Activated naive CD4-positive, alpha-beta T cell treated with anti-CD3 and anti-CD28 coated beads for 36 hours (primary cell): ENCODE data around the gene HPGDS. TPM values are rescaled to one million over a fixed set of nuclear protein-coding genes. Genes with fewer than 3 reads are reported as not detected.
"Not testable (repeated sequence)": the region's sequence is repeated elsewhere in the genome, so short reads cannot be mapped to it uniquely, and the experiment has no call there.

Source experiments
- CTCF ChIA-PET: fragments of 350-600 bp; sonication (Branson Sonifier 250); formaldehyde crosslinking; loops from one replicate; lab custom pipeline; 2021; ENCODE audit warnings: antibody characterized with exemption; lab: Charles Lee
- DNase-seq: peaks from one replicate; pipeline ENCODE4 v3.0.0-alpha.2; 2020
- H3K27ac Mint-ChIP-seq: one replicate; pipeline ENCODE4 v1.8.0; 2021; ENCODE audit warnings: mild to moderate bottlenecking, mixed read lengths
- H3K27me3 Mint-ChIP-seq: one replicate; pipeline ENCODE4 v1.8.0; 2021; ENCODE audit warnings: low read depth, mixed read lengths
- H3K36me3 Mint-ChIP-seq: one replicate; pipeline ENCODE4 v1.8.0; 2021; ENCODE audit warnings: low read depth, mixed read lengths
- H3K4me1 Mint-ChIP-seq: one replicate; pipeline ENCODE4 v1.8.0; 2021; ENCODE audit warnings: low read depth, mixed read lengths
- H3K4me3 Mint-ChIP-seq: one replicate; pipeline ENCODE4 v1.8.0; 2021; ENCODE audit warnings: mild to moderate bottlenecking, moderate library complexity, mixed read lengths
- H3K9me3 Mint-ChIP-seq: one replicate; pipeline ENCODE4 v1.8.0; 2021; ENCODE audit warnings: mixed read lengths
- intact Hi-C: fragments of 100-400 bp; cut with micrococcal nuclease; formaldehyde crosslinking; loops from one replicate; pipeline ENCODE4 v1.15.1; 2023
- total RNA-seq, 2 experiments: library from RNA; stranded (reverse); gene quantifications; one replicate each; pipeline ENCODE4 v1.2.3, GENCODE V29; 2021

Gene HPGDS
- total RNA-seq, 2 experiments from 2014 or later, result not detected

DNA sequence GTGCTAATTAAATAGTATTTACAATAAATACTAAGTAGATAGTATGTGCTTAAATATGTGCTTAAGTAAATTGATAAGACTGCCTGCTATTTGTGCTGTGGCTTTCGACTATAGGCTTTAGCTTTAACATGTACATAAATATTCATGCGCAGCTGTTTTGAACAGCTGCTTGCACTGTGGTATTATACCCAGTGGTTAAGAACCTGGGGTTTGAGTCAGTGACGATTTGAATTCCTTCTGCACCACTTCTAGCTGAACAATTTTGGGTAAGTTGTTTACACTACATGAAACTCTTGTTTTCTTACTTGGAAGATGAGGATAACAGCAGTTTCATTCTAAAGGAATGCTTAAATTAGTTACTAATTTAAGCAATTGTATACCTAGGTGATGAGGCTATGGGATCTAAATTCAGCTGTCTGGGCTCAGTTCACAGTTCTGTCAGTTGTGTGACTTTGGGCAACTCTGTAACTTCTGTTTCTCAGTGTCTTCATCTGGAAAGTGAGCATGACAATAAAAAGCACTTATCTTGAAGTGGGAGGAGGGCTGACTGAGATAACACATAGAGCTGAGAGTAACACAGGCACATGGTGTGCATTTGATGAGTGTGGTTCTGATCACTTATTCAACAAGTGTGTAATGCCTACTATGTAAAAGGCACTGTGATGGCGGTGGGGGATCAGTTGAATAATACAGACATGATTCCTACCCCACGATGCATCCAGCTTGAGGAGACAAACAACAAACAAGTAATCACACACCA, 37.0 kb downstream of the HPGDS start:
- CTCF ChIA-PET, result interaction anchor here (0.6 to 3.5 kb wide), 11 partner anchors 17 to 1350 kb away, joined by 3 to 15 read pairs (median 4); partner anchors contain the start of gene HPGDS
- no peaks in the 10 kb centered on the region for H3K36me3 Mint-ChIP-seq
- H3K4me1 Mint-ChIP-seq, result no peaks in the 10 kb centered on the region
- DNase-seq, result no peak
- H3K9me3 Mint-ChIP-seq, result peaks cover 2% of the 10 kb centered on the region
- intact Hi-C loops, result no loop called here
- no peak overlapping the region for H3K4me3 Mint-ChIP-seq
- no peaks in the 10 kb centered on the region for H3K27me3 Mint-ChIP-seq
- no peak overlapping the region for H3K27ac Mint-ChIP-seq

- intact Hi-C loops, result loop anchor here (1.0 to 5.0 kb wide), 4 partner anchors 86 to 512 kb away; no protein-coding TSS in a partner anchor
- Mint-ChIP-seq H3K27ac (no peak overlapping the region), H3K9me3 (no peaks in the 10 kb centered on the region), H3K36me3 (no peaks in the 10 kb centered on the region), H3K27me3 (no peaks in the 10 kb centered on the region), H3K4me1 (no peaks in the 10 kb centered on the region), H3K4me3 (no peak overlapping the region)
- DNase-seq, result peak; percentile 40
- CTCF ChIA-PET, result interaction anchor here (0.6 to 3.5 kb wide), 7 partner anchors 18 to 103 kb away, joined by 3 to 15 read pairs (median 3); no protein-coding TSS in a partner anchor
Observed at GRCh38 chr4:94304365-94304971, 38.2 kb downstream of the HPGDS start.

DNA sequence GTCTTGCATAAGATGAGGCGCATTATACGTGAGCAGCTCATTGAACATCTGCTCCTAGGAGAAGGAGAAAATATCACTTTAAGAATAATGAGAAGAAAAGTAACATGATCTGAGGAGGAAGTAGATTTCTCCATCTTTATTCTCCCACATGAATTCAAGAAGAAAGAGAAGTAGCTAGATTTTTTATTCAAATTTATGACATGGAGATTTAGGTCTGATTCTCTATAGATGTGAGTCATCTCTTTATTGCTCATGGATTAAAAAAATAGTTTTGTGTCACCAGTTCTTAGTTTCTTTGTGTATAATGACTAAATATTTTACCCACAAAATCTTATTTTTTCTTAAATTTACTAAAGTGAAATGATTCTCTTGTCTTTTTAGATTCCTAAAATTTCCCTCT, 40.4 kb downstream of the HPGDS start:
- CTCF ChIA-PET, result interaction anchor here (2.2 kb wide), 1 partner anchor 88 kb away, joined by 15 read pairs; no protein-coding TSS in a partner anchor
- intact Hi-C loops, result loop anchor here (5.0 kb wide), 2 partner anchors 105 to 510 kb away; no protein-coding TSS in a partner anchor

GRCh38 chr4:94298725-94299252, 43.8 kb downstream of the HPGDS start:
- Mint-ChIP-seq H3K36me3 (no peaks in the 10 kb centered on the region), H3K4me1 (no peaks in the 10 kb centered on the region), H3K27me3 (no peaks in the 10 kb centered on the region), H3K4me3 (no peak overlapping the region), H3K9me3 (no peaks in the 10 kb centered on the region), H3K27ac (no peak overlapping the region)
- CTCF ChIA-PET, result interaction anchor here (0.5 kb wide), 1 partner anchor 139 kb away, joined by 3 read pairs; no protein-coding TSS in a partner anchor
- DNase-seq, result no peak
- intact Hi-C loops, result no loop called here

More for the DNA sequence above, 40.4 kb downstream of the HPGDS start:
- no peaks in the 10 kb centered on the region for H3K27me3 Mint-ChIP-seq
- no peak overlapping the region for H3K4me3 Mint-ChIP-seq
- no peaks in the 10 kb centered on the region for H3K4me1 Mint-ChIP-seq
- H3K36me3 Mint-ChIP-seq, result no peaks in the 10 kb centered on the region
- H3K9me3 Mint-ChIP-seq, result no peaks in the 10 kb centered on the region
- H3K27ac Mint-ChIP-seq, result no peak overlapping the region
- DNase-seq, result no peak

DNA sequence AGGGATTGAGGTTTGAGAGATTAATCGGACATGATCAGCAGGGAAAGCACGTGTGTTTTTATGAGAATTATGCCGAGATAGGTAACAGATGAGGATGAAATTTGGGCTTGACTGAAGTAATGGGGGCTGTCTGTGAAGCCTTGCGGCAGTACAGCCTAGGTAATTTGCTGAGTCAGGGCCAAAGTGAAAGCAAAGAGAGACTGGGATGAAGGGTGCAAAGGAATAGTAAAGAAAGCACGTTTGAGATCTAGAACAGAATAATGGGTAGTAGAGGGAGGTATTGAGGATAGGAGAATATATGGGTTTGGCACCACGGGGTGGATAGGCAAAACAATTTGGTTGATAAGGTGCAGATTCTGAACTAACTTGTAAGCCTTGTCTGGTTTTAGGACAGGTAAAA, 47.2 kb downstream of the HPGDS start:
- H3K4me1 Mint-ChIP-seq, CTCF ChIA-PET, H3K4me3 Mint-ChIP-seq, H3K27ac Mint-ChIP-seq, DNase-seq, H3K9me3 Mint-ChIP-seq, intact Hi-C loops, H3K27me3 Mint-ChIP-seq: not testable (repeated sequence)
- H3K36me3 Mint-ChIP-seq, result peaks cover 10% of the 10 kb centered on the region

DNA sequence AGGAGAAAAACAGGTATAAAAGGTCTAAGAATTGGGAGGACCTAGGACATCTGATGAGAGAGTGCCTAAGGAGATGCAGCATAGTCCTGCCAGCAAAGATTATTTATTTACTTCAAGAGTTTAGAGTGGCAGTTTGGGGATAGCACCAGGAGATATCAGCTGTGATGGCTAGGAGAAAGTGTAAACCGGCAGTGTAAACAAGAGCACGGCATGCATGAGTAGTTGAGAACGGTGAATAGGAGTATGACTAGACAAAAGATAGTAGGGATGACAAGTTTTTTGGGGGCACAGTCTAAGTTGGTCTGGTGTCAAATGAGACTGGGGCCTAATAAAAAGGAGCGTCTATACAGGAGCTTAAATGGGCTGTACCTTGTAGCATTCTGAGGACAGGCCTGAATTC, 48.7 kb downstream of the HPGDS start:
- intact Hi-C loops, H3K4me3 Mint-ChIP-seq, DNase-seq: not testable (repeated sequence)

DNA sequence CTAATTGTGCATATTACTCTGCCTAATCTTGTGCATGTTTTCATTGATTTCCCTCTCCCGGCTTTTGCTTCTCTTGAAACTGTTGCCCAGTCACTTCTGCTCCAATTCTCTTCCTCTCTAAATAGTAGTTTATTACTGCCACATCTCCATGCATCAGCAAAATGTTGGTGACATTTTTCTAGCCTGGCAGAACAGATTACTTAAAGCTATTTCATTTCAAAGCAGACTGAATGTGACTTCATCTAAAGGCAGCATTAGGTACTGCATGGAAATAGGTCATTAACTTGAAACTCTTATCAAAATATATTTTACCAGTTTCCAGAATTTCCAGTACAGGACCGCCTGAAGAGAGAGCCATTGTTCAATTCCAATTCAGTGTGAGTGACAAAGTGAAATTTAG, 52.4 kb downstream of the HPGDS start:
- Mint-ChIP-seq H3K4me3 (no peak overlapping the region), H3K27me3 (no peaks in the 10 kb centered on the region), H3K4me1 (no peaks in the 10 kb centered on the region), H3K9me3 (no peaks in the 10 kb centered on the region), H3K27ac (no peak overlapping the region), H3K36me3 (peaks cover 29% of the 10 kb centered on the region)
- no peak for DNase-seq
- CTCF ChIA-PET, result no interaction called here
- intact Hi-C loops, result no loop called here

More for the DNA sequence above, 48.7 kb downstream of the HPGDS start:
- H3K27me3 Mint-ChIP-seq, H3K4me1 Mint-ChIP-seq, CTCF ChIA-PET, H3K27ac Mint-ChIP-seq, H3K9me3 Mint-ChIP-seq: not testable (repeated sequence)
- H3K36me3 Mint-ChIP-seq, result peaks cover 13% of the 10 kb centered on the region

DNA sequence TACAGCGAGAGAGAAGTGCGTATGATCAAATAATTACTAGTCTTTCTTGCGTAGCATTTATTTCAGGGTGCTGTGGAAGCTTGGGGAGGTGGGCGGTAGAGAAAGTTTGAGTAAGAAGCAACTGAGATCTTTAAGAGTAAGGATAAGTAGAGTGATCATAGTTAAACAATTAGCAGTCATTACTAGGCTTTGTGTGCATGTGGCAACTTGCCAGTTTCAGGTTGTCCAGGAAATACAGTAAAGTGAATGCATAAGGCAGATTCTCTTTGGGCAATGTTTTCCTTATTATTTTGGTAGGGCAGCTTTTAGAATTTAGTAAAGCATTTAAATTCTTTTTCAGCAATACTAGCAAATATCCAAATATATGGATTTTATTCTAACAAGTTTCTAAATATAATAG, 57.0 kb downstream of the HPGDS start:
- no peaks in the 10 kb centered on the region for H3K9me3 Mint-ChIP-seq
- peaks cover 39% of the 10 kb centered on the region for H3K36me3 Mint-ChIP-seq
- no peak overlapping the region for H3K4me3 Mint-ChIP-seq
- no peaks in the 10 kb centered on the region for H3K27me3 Mint-ChIP-seq
- H3K27ac Mint-ChIP-seq, result no peak overlapping the region
- intact Hi-C loops, result no loop called here
- no peak for DNase-seq
- H3K4me1 Mint-ChIP-seq, result no peaks in the 10 kb centered on the region
- CTCF ChIA-PET, result no interaction called here

DNA sequence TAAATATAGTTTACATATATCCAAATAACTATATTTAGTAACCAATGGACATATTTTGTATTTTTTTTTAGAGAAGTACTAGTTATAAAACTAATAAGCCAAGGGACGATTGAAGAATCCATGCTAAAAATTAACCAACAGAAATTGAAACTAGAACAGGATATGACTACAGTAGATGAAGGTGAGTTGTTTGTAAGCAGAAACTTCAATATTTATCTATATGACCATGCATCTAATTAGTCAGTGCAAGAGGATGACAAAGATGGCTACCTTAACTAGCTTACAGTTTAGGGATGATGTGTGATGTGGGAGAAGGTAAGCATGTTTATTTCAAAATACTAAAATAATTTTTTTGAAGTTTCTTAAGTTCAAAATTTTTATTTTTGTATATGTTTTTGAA, 57.7 kb downstream of the HPGDS start:
- CTCF ChIA-PET, result interaction anchor here (0.6 kb wide), 1 partner anchor 77 kb away, joined by 4 read pairs; no protein-coding TSS in a partner anchor
- peaks cover 39% of the 10 kb centered on the region for H3K36me3 Mint-ChIP-seq

GRCh38 chr4:94278781-94279180, 63.9 kb downstream of the HPGDS start:
- DNase-seq, result no peak
- intact Hi-C loops, result no loop called here
- no peaks in the 10 kb centered on the region for H3K27me3 Mint-ChIP-seq
- no peaks in the 10 kb centered on the region for H3K9me3 Mint-ChIP-seq
- H3K36me3 Mint-ChIP-seq, result peaks cover 39% of the 10 kb centered on the region
- CTCF ChIA-PET, result no interaction called here
- H3K4me3 Mint-ChIP-seq, result no peak overlapping the region
- no peaks in the 10 kb centered on the region for H3K4me1 Mint-ChIP-seq
- H3K27ac Mint-ChIP-seq, result no peak overlapping the region

More for the DNA sequence above, 57.7 kb downstream of the HPGDS start:
- intact Hi-C loops, result no loop called here
- H3K4me1 Mint-ChIP-seq, result no peaks in the 10 kb centered on the region
- DNase-seq, result no peak
- no peak overlapping the region for H3K27ac Mint-ChIP-seq
- no peak overlapping the region for H3K4me3 Mint-ChIP-seq
- H3K27me3 Mint-ChIP-seq, result no peaks in the 10 kb centered on the region
- no peaks in the 10 kb centered on the region for H3K9me3 Mint-ChIP-seq

- CTCF ChIA-PET, result interaction anchor here (0.6 kb wide), 1 partner anchor 489 kb away, joined by 3 read pairs; no protein-coding TSS in a partner anchor
- Mint-ChIP-seq H3K9me3 (no peaks in the 10 kb centered on the region), H3K4me3 (no peak overlapping the region), H3K4me1 (no peaks in the 10 kb centered on the region), H3K27ac (no peak overlapping the region), H3K36me3 (peaks cover 30% of the 10 kb centered on the region), H3K27me3 (no peaks in the 10 kb centered on the region)
- DNase-seq, result no peak
- intact Hi-C loops, result no loop called here
Observed at GRCh38 chr4:94277534-94277933, 65.1 kb downstream of the HPGDS start.

DNA sequence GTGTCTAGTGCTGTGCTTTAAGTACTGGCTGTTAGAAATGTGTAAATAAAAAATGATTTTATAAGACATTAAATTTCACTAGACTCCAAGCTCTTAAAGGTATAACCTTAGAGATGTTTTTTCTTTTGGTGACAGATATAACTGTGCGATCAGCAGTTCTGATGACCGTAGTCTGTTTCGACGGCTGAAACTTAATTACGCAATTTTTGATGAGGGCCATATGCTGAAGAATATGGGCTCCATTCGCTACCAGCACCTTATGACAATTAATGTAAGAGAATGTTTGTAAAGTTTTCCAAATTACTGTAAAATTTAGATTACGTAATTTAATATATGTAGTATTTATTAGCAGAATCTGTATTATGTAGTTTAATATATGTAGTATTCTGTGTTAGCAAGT, 66.4 kb downstream of the HPGDS start:
- no peaks in the 10 kb centered on the region for H3K9me3 Mint-ChIP-seq
- no peaks in the 10 kb centered on the region for H3K27me3 Mint-ChIP-seq
- no peaks in the 10 kb centered on the region for H3K4me1 Mint-ChIP-seq
- intact Hi-C loops, result no loop called here
- H3K27ac Mint-ChIP-seq, result no peak overlapping the region
- no peak for DNase-seq
- CTCF ChIA-PET, result no interaction called here
- H3K36me3 Mint-ChIP-seq, result peaks cover 28% of the 10 kb centered on the region
- H3K4me3 Mint-ChIP-seq, result no peak overlapping the region
